ENCODE measurements around the gene GJA4.

DNA sequence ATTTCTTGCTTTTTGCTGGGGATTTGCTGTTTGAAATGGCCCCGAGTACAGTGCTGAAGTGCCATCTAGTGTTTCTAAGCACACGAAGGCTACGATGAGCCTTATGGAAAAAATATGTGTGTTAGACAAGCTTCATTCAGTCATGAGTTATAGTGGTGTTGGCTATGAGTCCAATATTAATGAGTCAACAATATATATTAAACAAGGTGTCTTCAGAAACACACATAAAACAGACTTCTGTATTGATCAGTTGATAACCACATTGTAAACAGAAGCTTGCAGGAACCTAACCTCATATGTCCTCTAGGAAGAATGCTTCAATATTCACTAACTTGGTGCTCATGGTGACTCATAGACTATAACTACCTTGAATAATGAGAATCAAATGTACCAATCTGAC is 39.6 kb upstream of the GJA4 start:
- no peak for TF ChIP-seq CTCF (IDR thresholded peaks at IDR 0.05)
- TF ChIP-seq EZH2 (IDR thresholded peaks at IDR 0.05; ENCODE audit: borderline replicate concordance, insufficient read depth, low read depth, low read length, poor library complexity, severe bottlenecking): no peak

Data from B cell (primary cell).